H1 (cell line): ENCODE measurements around the gene CITED4. TPM values are rescaled to one million over a fixed set of nuclear protein-coding genes. Genes with fewer than 3 reads are reported as not detected.

ENCODE experiments used
- BACH1 ChIP-seq: IDR thresholded peaks from 2 replicates; pipeline ENCODE4 v1.6.1; 2012; ENCODE audit warnings: low read length, improper control_type of control experiment
- NRF1 ChIP-seq: IDR thresholded peaks from 2 replicates; pipeline ENCODE4 v1.6.1; 2011; ENCODE audit warnings: mild to moderate bottlenecking, low read depth, low read length, improper control_type of control experiment
- polyA plus RNA-seq, 7 experiments: library from polyadenylated mRNA; depleted of rRNA in 3 of 7; stranded (reverse) in 5 of 7; unstranded in 2 of 7; fragments of >200 nt in 5 of 7; fragments of 200-250 nt in 2 of 7; gene quantifications; 1 replicate in 5 of 7; 2 replicates in 1 of 7; 4 replicates in 1 of 7; pipeline versions ENCODE4 v1.2.1 to v1.2.3, GENCODE V29; 2011 to 2013; ENCODE audit warnings: missing spikeins in 2 of 7, mixed read lengths in 2 of 7
- total RNA-seq: library from RNA; stranded (reverse); fragmentation: NEBNext Ultra II Directional; extraction: Animal tissue kit (Norgen Biotek cat#: 25700); gene quantifications from 2 replicates; pipeline ENCODE4 v1.2.1, GENCODE V29; 2021
- TF ChIP-seq, protein P1 (sequence below): IDR thresholded peaks from 2 replicates; pipeline ENCODE4 v1.6.1; 2011; ENCODE audit warnings: low read depth, mild to moderate bottlenecking, low read length; ENCODE audit not compliant: insufficient read depth
- TF ChIP-seq, protein P2 (sequence below): IDR thresholded peaks from 2 replicates; pipeline ENCODE4 v1.6.1; 2011; ENCODE audit warnings: low read length, improper control_type of control experiment

The CITED4 gene
- total and polyA plus RNA-seq, 2 of the 8 experiments (the other 6 are each of a cell fraction or from before 2014, with no cell fraction given): 5.4 to 16.3 TPM

DNA sequence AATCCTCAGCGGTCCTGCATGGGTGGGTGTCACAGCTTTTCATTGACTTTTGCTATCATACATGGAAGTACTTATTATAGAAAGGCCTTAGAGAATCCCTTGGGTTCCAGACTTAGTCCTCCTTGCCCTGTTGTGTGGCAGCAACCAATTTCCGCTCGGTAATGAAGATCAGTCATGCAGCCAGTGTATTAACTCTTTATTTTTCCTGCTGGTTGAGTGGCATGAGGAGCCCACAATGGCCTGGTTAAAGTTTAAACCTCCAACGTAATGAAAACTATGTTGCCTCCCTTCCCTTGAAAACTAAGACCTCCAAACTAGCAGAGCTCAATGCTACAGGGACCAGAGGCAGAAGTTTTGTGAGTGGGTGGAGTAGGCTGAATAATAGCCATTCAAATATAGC is 20.0 kb downstream of the CITED4 start (continued):
- no peak for TF ChIP-seq BACH1
- TF ChIP-seq, protein P1, sequence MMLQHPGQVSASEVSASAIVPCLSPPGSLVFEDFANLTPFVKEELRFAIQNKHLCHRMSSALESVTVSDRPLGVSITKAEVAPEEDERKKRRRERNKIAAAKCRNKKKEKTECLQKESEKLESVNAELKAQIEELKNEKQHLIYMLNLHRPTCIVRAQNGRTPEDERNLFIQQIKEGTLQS: no peak
- TF ChIP-seq NRF1: no peak
- TF ChIP-seq, protein P2, sequence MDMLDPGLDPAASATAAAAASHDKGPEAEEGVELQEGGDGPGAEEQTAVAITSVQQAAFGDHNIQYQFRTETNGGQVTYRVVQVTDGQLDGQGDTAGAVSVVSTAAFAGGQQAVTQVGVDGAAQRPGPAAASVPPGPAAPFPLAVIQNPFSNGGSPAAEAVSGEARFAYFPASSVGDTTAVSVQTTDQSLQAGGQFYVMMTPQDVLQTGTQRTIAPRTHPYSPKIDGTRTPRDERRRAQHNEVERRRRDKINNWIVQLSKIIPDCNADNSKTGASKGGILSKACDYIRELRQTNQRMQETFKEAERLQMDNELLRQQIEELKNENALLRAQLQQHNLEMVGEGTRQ: no peak
